ENCODE measurements around the gene CCR6.
"Not testable (repeated sequence)": the region's sequence is repeated elsewhere in the genome, so short reads cannot be mapped to it uniquely, and the experiment has no call there.

The CCR6 gene

DNA sequence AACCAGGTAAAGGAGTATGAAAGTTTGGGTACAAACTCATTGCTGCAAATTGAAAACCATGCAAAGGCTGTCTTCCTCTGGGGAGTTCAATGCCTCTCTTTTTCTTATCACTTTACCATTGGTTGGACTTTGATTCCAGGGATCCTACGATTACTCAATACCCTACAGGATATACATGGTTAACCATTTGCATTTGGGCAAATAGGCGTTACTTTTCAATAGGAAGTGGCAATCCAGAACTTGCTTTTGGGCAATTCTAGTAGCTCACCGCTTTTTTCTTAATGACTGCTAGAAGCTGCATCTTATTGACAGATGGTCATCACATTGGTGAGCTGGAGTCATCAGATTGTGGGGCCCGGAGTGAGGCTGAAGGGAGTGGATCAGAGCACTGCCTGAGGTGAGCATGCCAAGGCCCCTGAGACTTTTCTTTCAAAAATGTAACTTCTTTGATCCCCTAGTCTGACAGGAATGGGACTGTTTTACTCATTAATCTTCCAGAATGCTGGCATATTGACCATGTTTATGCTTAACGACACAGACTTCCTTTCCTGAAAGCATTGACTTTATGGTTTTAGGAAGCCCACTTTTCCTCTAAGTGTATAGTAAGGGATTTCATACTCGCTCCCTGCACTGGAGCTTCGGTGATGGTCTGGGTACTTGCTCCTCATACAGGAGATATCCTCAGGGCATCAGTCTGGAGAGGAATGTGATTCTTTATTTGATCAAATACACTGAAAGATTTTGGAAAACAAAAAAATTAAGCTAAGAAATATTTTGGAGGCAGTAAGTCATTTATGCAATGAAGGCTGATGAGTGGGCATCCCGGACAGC lies at the start of gene CCR6:
Gene CCR6 (plus strand): TSS at position 270 of the 831 bp plus-strand sequence. CDS start 13,039 bp downstream, outside the sequence.
- DNase-seq = no peak

DNA sequence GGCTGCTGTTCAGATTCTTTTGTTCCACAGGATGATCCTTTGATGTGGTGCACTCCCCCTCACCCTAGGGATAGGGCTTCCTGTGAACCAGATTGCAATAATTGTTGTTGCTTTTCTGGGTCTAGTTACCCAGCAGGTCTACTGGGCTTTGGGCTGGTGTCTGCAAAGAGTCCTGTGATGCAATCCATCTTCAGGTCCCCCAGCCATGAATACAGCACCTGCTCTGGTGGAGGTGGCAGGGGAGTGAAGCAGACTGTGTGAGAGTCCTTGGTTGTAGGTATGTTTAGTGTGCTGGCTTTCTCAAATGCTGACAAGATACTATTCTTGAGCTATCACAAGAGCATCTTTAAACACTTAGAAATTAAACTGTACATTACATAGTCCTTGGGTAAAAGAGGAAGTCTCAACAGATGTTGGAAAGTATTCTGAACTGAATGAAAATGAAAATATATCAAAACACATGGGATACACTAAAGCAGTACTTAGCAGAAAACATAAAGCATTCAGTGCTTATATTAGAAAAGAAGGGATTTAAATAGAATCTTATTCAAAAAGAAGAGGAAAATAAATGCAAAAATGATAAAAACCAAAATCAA lies 49.1 kb upstream of the CCR6 start:
- DNase-seq = no peak

DNA sequence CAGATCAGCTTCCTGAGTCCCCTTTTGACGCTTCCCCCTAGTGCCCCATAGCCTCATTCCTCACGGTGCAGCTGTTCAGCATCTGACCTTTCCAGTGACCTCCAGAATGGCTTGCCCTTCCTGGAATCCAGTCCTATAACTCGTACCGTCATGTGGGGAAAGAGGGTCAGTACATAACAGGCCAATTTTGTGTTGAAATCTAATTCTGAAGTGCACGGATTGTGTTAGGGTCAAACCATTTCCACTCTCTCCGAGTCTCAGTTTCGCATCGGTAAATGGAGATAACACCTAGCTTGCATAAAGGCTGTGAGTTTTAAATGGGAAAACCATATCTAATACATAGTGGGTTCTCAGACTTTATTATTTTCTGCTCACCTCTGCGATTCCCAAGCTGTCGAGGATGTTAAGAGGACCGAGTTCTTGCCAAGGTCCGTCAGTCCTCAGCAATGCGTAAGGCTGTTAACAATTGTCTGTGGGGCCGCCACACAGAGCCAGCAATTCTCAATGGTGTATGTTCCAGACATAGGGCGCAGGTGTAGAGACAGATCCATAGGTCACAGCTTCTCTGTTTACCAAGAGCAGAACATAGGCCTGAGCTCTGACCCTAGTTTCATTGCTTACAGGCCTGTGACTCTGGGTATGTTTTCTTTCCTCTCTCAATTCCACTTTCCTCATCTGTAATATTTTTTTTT lies 45.5 kb upstream of the CCR6 start:
- no peak for DNase-seq

DNA sequence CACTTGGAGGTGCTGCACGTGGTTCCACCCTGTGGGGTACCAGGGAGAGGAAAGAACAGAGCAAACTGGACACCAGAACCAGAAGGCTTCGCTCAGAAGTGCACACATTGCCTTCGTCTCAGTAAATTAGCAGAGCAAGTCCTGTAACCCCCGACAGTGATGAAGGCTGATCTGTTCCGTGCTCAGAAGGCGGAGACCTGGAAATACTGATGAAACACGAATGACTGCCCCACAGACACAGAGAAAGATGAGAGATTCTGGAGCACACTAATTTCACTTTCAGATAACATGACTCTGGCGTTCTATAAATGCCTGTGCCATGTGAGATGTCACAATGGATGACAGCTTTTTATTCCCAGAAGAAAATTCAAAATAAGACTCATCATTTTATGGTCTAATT lies 44.2 kb upstream of the CCR6 start:
- no peak for DNase-seq

DNA sequence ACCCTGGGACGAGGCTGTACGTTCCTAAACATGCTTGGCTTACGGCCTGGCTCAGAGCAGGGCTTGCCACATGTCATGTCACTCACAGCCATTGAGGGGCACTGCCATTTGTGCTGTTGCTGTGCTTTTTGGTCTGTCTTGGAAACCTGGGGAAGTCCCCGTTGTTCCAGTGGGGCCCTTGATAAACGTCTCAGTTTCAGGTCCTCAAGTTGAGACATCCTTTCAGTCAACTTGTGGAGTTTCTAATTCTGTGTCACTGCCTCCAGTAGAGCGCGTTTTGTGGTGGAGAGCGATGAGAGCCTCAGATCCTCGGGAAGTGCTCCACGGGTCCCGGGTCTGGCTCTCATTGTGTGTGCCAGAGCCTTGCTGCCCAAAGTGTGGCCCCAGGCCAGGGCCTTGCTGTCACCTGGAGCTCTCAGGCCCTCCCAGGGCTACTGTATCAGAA lies 43.0 kb upstream of the CCR6 start:
- peak; percentile 52 for DNase-seq

DNA sequence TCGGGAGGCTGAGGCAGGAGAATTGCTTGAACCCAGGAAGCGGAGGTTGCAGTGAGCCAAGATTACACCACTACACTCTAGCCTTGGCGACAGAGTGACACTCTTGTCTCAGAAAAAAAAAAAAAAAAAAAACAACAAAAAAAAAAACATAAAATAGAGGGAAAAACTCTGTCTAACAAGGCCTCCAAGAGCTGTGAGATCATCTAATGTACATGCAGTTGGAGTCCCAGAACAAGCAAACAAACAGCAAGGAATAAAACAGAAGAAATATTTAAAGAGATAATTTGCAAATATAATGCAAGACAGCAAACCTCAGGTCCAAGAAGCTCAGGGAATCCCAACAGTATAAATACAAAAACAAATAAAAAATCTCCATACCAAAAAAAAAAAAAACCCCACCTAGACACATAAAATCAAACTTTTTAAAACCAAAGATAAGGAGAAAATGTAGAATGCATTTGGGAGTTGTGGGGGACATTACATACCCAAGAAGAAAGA lies 35.0 kb upstream of the CCR6 start:
- DNase-seq = no peak

DNA sequence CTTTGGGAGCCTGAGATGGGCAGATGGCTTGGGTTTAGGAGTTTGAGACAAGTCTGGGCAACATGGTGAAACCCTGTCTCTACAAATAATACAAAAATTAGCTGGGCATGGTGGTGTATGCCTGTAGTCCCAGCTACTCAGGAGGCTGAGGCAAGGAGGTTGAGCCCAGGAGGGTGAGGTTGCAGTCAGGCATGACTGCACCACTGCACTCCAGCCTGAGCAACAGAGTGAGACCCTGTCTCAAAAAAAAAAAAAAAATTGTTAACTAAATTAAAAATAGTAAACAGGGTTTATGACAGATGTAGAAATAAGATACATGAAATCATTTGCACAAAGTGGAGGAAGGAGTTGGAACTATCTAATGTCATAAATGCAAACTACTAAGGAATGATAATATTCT lies 34.2 kb upstream of the CCR6 start:
- DNase-seq = not testable (repeated sequence)

DNA sequence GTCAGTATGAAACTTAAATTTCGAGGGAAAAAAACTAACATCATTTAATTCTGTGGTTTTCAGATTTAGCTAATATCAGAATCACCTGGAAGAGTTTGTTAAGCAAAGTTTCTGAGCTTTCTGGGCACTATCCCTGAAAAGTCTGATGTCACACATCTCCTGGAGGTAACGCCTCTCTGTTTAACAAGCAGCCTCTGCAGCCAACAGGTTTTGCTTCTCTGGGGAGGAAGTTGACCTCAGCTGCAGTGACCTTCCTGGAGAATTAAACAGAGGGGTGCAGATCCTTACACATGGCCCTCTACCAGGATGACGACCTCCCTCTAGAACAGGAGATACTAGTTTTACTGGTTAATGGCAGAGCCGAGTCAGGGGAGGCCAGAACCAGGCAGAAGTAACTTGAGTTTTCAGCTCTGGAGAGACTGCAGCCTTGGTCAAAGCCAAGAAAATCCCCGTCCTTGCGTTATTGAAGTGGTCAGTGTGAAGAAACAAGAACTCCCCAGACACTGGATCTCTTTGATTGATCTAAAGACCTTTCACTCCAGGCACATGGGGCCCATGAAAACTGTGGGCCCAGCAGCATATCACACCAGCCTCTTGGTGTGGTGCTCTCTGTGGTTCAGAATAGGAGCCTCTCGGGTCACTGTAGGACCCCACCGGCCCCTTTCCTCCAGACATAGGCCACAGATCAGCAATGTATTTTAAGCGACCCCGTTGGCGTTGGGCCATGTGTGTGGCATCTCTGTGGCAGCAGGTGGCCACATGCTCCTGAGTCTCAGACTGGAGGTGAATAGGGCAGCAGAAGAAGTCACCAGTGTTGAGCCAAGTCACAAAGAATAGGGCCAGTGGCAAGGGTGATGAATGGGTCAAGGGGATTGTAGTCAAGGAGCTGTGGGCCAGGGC lies 33.4 kb upstream of the CCR6 start:
- no peak for DNase-seq

DNA sequence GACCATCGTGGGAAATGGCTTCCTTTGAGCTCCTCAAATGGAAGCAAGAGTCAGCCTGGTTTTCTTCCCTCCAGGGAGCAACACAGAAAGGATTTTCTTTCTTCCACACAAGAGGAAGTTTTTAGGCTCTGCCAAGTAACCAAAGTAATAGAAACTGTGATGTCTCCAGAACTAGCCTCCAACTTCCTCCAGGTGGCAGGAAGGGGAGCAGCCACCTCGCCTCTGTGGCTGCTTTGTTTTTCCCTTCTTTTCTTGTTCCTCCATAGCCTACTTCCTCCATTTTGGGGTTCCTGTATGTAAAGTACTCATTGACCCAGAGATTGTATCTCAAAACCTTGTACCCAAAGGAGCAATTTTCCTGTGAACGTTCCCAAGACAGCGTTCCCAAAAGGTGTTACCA lies 32.7 kb upstream of the CCR6 start:
- DNase-seq = no peak

DNA sequence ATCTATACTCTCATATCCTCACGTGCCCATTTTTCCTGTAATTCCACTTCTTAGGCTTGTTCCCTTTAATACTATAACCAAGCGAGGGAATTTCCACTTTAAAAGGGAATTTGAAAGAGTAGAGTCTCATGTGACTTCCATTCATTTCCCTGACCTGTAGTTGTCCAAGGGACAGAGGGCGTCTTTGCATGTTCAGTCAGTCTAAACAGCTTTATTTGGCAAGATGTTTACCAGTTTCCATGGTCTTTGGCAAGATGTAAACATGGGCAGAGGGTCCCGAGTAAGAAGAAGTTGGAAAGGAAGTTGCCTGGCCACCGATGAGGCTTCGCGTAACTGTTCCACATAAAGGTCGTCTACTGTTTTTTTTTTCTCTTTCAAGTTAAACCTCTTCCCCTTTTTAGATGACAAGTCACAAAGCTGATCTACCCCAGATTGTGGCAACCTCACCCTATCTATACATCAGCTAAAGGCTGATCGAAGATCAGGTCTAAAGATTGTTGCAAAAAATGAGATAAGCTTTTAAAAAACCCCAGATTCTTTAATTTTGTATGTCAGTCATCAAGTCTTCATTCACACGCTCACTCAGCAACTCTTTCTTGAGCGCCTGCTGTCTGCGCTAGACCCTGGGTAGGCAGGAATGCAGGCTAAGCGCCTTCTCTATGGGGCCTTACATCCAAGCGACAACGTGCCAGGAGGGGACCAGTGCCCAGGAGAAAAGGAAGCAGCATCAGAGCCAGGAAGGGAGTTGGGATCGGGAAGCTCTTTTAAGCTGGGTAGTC lies 31.7 kb upstream of the CCR6 start:
- DNase-seq = peak; percentile 42

DNA sequence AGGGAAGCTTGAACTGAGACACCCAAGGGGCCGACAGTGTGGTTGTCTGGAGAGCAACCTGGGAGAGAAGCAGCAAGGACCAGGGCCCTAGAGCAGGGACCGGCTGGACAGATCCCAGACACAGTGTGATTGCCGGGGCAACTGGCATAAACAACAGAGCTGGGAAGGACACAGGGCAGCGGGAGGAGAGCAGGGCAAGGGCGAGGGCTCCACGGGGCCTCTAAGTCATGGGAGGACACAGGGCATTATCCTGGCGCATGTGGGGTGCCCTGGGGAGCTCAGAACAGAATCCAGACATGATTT lies 31.1 kb upstream of the CCR6 start:
- DNase-seq = no peak

DNA sequence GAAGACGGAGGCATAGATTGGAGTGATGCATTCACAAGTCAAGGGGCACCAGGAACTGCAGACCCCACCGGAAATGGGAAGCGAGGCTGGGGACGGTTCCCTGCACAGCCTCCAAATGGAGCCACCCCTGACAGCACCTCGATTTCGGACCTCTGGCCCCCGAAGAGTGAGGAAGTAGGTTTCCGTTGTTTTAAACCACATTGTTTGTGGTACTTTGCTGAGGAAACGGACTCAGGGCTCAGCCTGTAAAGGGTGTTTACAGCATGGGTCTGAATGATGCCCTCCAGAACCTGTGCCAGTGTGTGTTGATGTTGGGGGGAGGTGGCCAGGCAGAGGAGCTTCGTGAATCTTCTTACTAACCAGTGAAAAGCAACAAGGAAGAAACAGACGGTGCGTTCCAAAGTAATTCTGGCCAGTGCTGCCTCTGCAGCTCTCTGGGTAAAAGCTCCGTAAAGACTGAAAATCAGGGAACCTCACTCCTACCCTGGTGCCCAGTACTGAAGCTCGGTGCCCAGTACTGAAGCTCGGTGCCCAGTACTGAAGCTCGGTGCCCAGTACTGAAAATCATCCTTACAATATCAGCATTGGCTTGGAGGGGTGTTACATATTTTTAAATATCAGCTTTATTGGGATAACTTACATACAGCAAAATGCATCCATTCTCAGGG lies 30.1 kb upstream of the CCR6 start:
- no peak for DNase-seq

DNA sequence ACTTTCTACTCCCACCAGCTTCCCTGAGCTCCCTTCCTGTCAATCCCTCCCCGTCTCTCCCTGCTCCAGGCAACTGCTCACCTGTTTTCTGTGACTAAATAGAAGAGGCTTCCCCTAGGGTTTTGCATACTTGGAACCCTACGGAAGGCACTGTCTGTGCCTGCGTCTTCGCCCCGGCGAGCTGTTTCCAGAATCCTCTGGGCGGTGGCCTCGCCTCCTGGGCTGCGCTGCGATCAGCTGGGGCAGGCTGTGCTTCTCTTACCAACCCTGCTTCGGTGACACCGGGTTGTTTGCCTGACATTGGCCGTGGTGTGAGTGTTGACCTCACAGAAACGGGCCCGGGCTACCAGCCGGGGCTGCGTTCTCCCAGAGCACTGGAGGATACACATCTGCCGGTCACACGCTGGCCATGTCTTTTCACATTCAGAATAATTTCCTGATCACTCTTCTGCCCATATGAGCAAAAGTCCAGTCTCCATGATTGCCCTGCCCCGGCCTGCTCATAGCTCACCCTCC lies 29.4 kb upstream of the CCR6 start:
- DNase-seq = no peak

DNA sequence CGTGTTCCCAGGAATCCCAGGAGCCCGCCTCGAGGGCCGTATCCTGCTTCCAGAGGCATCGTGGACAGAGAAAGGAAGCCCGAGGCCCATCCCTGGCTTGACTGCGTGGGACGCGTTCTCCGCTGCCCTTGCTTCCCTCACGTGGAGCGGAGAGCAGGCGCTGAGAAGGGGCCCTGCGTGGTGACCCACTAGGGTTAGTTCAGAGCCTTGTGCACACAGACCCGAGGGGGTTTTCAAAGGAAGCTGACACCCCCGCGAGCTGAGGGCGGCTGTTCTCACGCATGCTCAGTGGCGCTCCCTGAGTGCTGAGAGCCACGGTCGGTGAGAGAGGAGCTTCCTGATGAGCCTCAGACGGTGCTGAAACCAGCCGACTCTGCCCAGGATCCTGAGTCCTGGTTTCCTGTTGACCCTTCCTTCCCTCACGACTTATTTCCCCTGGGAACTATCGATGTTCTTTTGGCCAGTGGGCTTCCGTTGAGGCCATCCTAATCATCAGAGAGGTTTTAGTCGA lies 28.9 kb upstream of the CCR6 start:
- DNase-seq = peak; percentile 71

DNA sequence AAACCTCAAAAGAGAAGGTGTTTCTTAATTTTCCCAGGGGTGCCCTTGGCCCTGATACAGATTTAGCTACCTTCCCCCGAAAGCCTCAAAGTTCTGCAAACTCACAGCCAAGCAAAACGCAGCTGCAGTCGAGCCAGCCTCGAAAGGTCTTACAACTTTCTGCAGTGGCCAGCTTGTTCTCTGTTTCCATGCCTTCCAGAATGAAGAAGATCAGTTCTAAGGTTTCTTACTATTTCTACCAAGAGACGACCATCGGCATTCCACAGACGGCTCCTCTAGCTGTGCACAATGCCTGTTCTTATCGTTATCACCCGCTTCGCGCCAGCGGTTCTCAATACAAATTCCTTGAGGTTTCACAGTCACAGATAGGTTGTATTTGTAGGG lies 28.5 kb upstream of the CCR6 start:
- no peak for DNase-seq

DNA sequence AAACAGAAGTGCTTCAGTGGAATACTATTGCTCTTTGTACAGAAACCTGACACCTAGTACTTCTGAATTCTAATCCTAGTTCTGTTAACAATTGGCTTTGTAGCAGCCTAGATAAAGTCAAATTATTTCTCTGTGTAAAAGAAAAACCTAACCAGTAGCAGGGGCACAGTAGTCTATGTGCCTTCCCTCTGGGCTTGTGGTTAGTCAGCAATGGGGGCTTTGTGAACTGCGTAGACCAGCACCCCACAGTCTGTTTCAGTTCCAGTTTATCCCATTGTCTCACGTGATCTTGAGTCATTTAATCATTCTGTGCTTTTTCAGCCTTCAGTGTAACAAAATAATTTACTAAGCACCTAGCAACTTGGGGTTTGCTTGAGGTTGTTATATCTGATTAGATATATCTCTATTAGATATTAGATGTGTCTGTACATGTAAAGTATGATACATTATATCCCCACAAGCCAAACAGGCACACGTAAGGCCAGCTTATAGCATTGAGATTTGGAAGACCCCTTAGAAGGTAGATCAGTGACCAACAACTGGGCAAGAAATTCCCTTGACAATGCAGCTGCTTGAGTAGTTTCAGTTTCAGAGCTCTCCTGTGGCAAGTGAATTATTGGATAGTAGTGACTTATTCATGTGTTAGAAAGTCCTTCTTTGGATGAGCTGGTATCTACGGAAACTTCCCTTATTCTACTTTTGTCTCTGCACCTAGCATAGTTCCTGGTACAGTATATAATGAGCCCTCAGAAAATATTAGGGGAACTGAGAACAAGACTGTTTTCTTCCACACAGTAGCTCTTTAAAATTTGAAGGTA lies 27.9 kb upstream of the CCR6 start:
- DNase-seq = no peak

DNA sequence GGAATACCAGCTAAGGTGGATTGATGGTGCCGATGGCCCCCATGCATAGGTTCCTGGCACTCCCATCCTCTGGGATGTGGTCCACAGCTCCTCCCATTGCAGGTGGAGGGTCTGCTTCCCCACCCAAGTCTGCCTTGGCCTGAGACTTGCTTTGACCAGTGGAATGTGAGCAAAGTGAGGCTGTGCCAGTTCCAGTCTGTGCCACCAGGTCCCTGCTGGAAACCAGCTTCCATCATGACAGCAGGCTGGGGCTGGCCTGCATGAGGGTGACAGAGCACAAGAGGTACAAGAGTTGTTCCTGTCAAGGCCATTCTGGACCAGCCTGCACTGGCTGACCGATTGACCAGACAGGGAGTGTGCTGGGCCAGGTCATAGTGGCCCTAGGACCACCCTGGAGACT lies 27.0 kb upstream of the CCR6 start:
- no peak for DNase-seq

DNA sequence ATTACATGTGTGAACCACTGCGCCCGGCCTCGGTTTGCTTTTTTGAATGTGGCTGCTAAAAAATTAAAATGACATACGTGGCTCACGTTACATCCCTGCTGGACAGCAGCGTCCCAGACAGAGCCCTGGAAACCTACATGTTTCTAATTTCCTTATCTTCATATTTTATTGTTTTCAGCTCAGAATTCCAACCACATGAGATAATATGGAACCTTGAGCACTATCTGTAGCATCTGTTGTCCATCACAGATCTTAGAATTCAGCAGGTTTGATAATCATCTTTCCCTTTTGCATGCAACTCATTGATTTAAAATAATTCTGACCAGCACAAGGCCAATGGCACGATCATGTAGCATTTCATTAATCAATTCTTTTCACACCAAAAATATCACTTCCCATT lies 25.9 kb upstream of the CCR6 start:
- no peak for DNase-seq

DNA sequence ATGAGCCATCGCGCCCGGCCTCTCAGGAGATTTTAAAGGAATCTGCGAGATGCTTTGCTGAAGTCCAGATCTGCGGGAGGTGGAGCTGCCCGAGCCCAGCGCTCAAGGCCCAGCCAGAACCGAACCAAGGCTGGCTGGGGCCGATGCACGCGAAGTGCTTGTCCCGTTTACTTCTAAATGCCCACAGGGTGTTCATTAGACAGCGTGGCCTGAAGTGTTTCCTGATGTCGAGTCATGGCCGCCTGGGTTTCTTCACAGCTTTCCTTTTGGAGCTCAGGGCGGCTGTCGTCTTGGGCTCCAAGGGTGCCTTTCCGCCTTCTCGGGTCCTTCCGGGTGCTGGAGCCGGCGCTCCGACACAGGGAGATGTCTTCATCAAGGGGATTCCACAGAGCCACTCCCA lies 25.1 kb upstream of the CCR6 start:
- DNase-seq = no peak

DNA sequence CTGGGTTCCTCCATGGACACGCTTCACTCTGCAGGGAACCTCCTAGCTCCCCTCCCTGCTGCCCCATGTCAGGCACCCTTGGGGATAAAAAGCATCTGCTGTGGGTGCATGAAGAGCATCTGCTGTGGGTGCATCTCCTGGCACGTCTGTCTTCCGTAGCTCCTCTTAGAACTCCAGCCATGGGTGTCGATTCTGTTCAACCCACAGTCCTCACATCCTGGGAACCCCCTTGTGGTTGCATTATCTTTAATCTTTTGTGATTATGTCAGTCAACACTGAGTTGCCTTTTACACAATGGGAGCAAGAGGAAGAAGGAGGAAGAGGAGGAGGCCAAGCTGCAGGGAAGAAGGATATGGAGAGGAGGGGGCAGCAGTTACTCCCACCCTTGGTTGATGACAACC lies 24.1 kb upstream of the CCR6 start:
- DNase-seq = no peak

All from CD4-positive, alpha-beta T cell treated with Interleukin-17A for 4 hours (primary cell).